Effector memory CD4-positive, alpha-beta T cell (primary cell): Measurements from ENCODE around the gene RFT1.

Source experiments
- DNase-seq, 3 donors: peaks; one replicate each; pipeline ENCODE4 v3.0.0-alpha.2; 2020
- H3K27ac ChIP-seq: 2 replicates; pipeline ENCODE4 v1.7.0; 2013; ENCODE audit warnings: mild to moderate bottlenecking, low read length, moderate library complexity; ENCODE audit not compliant: insufficient read depth, poor library complexity, severe bottlenecking
- H3K27me3 ChIP-seq: replicated peaks from 2 replicates; pipeline ENCODE4 v1.7.0; 2013; ENCODE audit warnings: mild to moderate bottlenecking, low read length; ENCODE audit not compliant: insufficient read depth, control insufficient read depth, poor library complexity, severe bottlenecking
- H3K36me3 ChIP-seq: 2 replicates; pipeline ENCODE4 v1.7.0; 2013; ENCODE audit warnings: mild to moderate bottlenecking, low read length, moderate library complexity; ENCODE audit not compliant: control insufficient read depth, insufficient read depth
- H3K4me1 ChIP-seq: 2 replicates; pipeline ENCODE4 v1.7.0; 2013; ENCODE audit warnings: low read length, mild to moderate bottlenecking; ENCODE audit not compliant: control insufficient read depth, insufficient read depth, poor library complexity, severe bottlenecking
- H3K4me3 ChIP-seq: 2 replicates; pipeline ENCODE4 v1.7.0; 2013; ENCODE audit warnings: low read length, low read depth, mild to moderate bottlenecking; ENCODE audit not compliant: insufficient read depth, poor library complexity, severe bottlenecking
- H3K9me3 ChIP-seq: 2 replicates; pipeline ENCODE4 v1.7.0; 2013; ENCODE audit warnings: mild to moderate bottlenecking, low read length, moderate library complexity; ENCODE audit not compliant: control insufficient read depth

The RFT1 gene

GRCh38 chr3:53150247-53151085 lies 20.2 kb upstream of the RFT1 start:
- H3K4me3 ChIP-seq: no peak overlapping the region
- H3K27ac ChIP-seq: no peak overlapping the region
- no peak for DNase-seq

GRCh38 chr3:53149699-53150098 lies 19.5 kb upstream of the RFT1 start:
- Histone ChIP-seq H3K27ac (no peak overlapping the region), H3K27me3 (peaks cover 2% of the 10 kb centered on the region), H3K36me3 (no peaks in the 10 kb centered on the region), H3K4me3 (no peak overlapping the region), H3K4me1 (no peaks in the 10 kb centered on the region), H3K9me3 (no peaks in the 10 kb centered on the region)
- no peak for DNase-seq

More at GRCh38 chr3:53150247-53151085, 20.2 kb upstream of the RFT1 start:
- Histone ChIP-seq H3K27me3 (peaks cover 7% of the 10 kb centered on the region), H3K9me3 (no peaks in the 10 kb centered on the region), H3K4me1 (no peaks in the 10 kb centered on the region), H3K36me3 (no peaks in the 10 kb centered on the region)

GRCh38 chr3:53149006-53149690 lies 18.9 kb upstream of the RFT1 start:
- no peaks in the 10 kb centered on the region for H3K27me3 ChIP-seq
- H3K4me3 ChIP-seq: no peak overlapping the region
- H3K36me3 ChIP-seq: no peaks in the 10 kb centered on the region
- H3K27ac ChIP-seq: no peak overlapping the region
- no peak for DNase-seq
- no peaks in the 10 kb centered on the region for H3K9me3 ChIP-seq
- no peaks in the 10 kb centered on the region for H3K4me1 ChIP-seq

GRCh38 chr3:53147903-53148400 lies 17.7 kb upstream of the RFT1 start:
- no peaks in the 10 kb centered on the region for H3K9me3 ChIP-seq
- no peak overlapping the region for H3K4me3 ChIP-seq
- no peak for DNase-seq
- no peak overlapping the region for H3K27ac ChIP-seq
- H3K36me3 ChIP-seq: no peaks in the 10 kb centered on the region
- H3K27me3 ChIP-seq: no peaks in the 10 kb centered on the region
- H3K4me1 ChIP-seq: no peaks in the 10 kb centered on the region

- DNase-seq: no peak
- H3K27ac ChIP-seq: no peak overlapping the region
- no peaks in the 10 kb centered on the region for H3K27me3 ChIP-seq
- H3K36me3 ChIP-seq: no peaks in the 10 kb centered on the region
- no peaks in the 10 kb centered on the region for H3K9me3 ChIP-seq
- H3K4me1 ChIP-seq: no peaks in the 10 kb centered on the region
- no peak overlapping the region for H3K4me3 ChIP-seq
These were observed 17.1 kb upstream of the RFT1 start for GRCh38 chr3:53147151-53147902.

- H3K27me3 ChIP-seq: no peaks in the 10 kb centered on the region
- no peaks in the 10 kb centered on the region for H3K36me3 ChIP-seq
- H3K4me3 ChIP-seq: no peak overlapping the region
- DNase-seq: no peak
- H3K9me3 ChIP-seq: no peaks in the 10 kb centered on the region
- H3K4me1 ChIP-seq: no peaks in the 10 kb centered on the region
- H3K27ac ChIP-seq: no peak overlapping the region
These were observed 16.2 kb upstream of the RFT1 start for GRCh38 chr3:53146319-53146891.

- H3K4me1 ChIP-seq: no peaks in the 10 kb centered on the region
- H3K4me3 ChIP-seq: no peak overlapping the region
- H3K27ac ChIP-seq: no peak overlapping the region
These were observed 15.5 kb upstream of the RFT1 start for GRCh38 chr3:53145713-53146080.

GRCh38 chr3:53144862-53145712 lies 14.9 kb upstream of the RFT1 start:
- no peak overlapping the region for H3K27ac ChIP-seq
- DNase-seq: no peak
- H3K9me3 ChIP-seq: no peaks in the 10 kb centered on the region
- H3K4me3 ChIP-seq: no peak overlapping the region
- H3K4me1 ChIP-seq: no peaks in the 10 kb centered on the region
- no peaks in the 10 kb centered on the region for H3K36me3 ChIP-seq
- H3K27me3 ChIP-seq: no peaks in the 10 kb centered on the region

More at GRCh38 chr3:53145713-53146080, 15.5 kb upstream of the RFT1 start:
- Histone ChIP-seq H3K27me3 (no peaks in the 10 kb centered on the region), H3K36me3 (no peaks in the 10 kb centered on the region), H3K9me3 (no peaks in the 10 kb centered on the region)
- no peak for DNase-seq

- no peak overlapping the region for H3K27ac ChIP-seq
- no peaks in the 10 kb centered on the region for H3K9me3 ChIP-seq
These were observed 14.2 kb upstream of the RFT1 start for GRCh38 chr3:53144446-53144845.

More at GRCh38 chr3:53144446-53144845, 14.2 kb upstream of the RFT1 start:
- no peak for DNase-seq
- Histone ChIP-seq H3K4me3 (no peak overlapping the region), H3K36me3 (no peaks in the 10 kb centered on the region), H3K27me3 (no peaks in the 10 kb centered on the region), H3K4me1 (no peaks in the 10 kb centered on the region)
